Inflammatory macrophage treated with lipopolysaccharide for 4 hours (primary cell): ENCODE measurements around the gene LSS.

Experiments used
- DNase-seq: peaks from one replicate; pipeline ENCODE4 v3.0.0-alpha.2; 2020

Gene LSS

GRCh38 chr21:46165098-46165497, 63.5 kb downstream of the LSS start:
- DNase-seq, result no peak

- no peak for DNase-seq
Observed at GRCh38 chr21:46163380-46163779, 65.2 kb downstream of the LSS start.

- no peak for DNase-seq
Observed at GRCh38 chr21:46161633-46162592, 66.7 kb downstream of the LSS start.

- DNase-seq, result no peak
Observed at GRCh38 chr21:46160907-46161632, 67.5 kb downstream of the LSS start.

GRCh38 chr21:46160657-46160906, 68.0 kb downstream of the LSS start:
- DNase-seq, result no peak

GRCh38 chr21:46159841-46160656, 68.5 kb downstream of the LSS start:
- DNase-seq, result no peak

- DNase-seq, result no peak
Observed at GRCh38 chr21:46159390-46159789, 69.2 kb downstream of the LSS start.

- no peak for DNase-seq
Observed at GRCh38 chr21:46158666-46159300, 69.8 kb downstream of the LSS start.

GRCh38 chr21:46157987-46158451, 70.6 kb downstream of the LSS start:
- DNase-seq, result no peak

- no peak for DNase-seq
Observed at GRCh38 chr21:46157396-46157986, 71.1 kb downstream of the LSS start.

GRCh38 chr21:46156678-46157077, 71.9 kb downstream of the LSS start:
- DNase-seq, result no peak

- DNase-seq, result no peak
Observed at GRCh38 chr21:46156378-46156645, 72.3 kb downstream of the LSS start.

- DNase-seq, result no peak
Observed at GRCh38 chr21:46155514-46156377, 72.8 kb downstream of the LSS start, which contains the start of gene FTCD. Gene FTCD, minus strand, starts transcription at chr21:46155579. Its CDS starts 56 bp downstream, at chr21:46155523.

GRCh38 chr21:46154955-46155513, 73.5 kb downstream of the LSS start:
- no peak for DNase-seq

GRCh38 chr21:46154155-46154954, 74.2 kb downstream of the LSS start:
- DNase-seq, result no peak

GRCh38 chr21:46153247-46154154, 75.1 kb downstream of the LSS start:
- DNase-seq, result peak; percentile 5

- DNase-seq, result no peak
Observed at GRCh38 chr21:46152927-46153246, 75.7 kb downstream of the LSS start.

- DNase-seq, result no peak
Observed at GRCh38 chr21:46151989-46152926, 76.3 kb downstream of the LSS start.
